ACC112 (cell line): ENCODE data around the gene KCNJ8.

Experiments used
- H2AFZ ChIP-seq: fragments of 200-600 bp; sonication (generic); one replicate; pipeline ENCODE4 v1.6.0; 2017; ENCODE audit warnings: antibody characterized with exemption, low read length; ENCODE audit not compliant: unreplicated experiment
- H3K27ac ChIP-seq: fragments of 200-600 bp; sonication (generic); 2 replicates; pipeline ENCODE4 v1.5.1; 2014; ENCODE audit warnings: low read depth, mild to moderate bottlenecking, antibody characterized with exemption, low read length, moderate library complexity
- H3K27me3 ChIP-seq: fragments of 200-600 bp; sonication (generic); 2 replicates; pipeline ENCODE4 v1.6.1; 2014; ENCODE audit warnings: mild to moderate bottlenecking, antibody characterized with exemption, low read length, moderate library complexity, mixed read lengths; ENCODE audit not compliant: insufficient read depth
- H3K36me3 ChIP-seq: fragments of 200-600 bp; sonication (generic); 2 replicates; pipeline ENCODE4 v1.6.1; 2016; ENCODE audit warnings: mild to moderate bottlenecking, antibody characterized with exemption, low read length, moderate library complexity, mixed read lengths; ENCODE audit not compliant: insufficient read depth
- H3K4me1 ChIP-seq: fragments of 200-600 bp; sonication (generic); one replicate; pipeline ENCODE4 v1.6.1; 2016; ENCODE audit warnings: low read length, mixed read lengths; ENCODE audit not compliant: insufficient read depth, unreplicated experiment, control insufficient read depth
- H3K4me3 ChIP-seq: fragments of 200-600 bp; sonication (generic); 2 replicates; pipeline ENCODE4 v1.5.1; 2014; ENCODE audit warnings: mild to moderate bottlenecking, low read depth, low read length
- H3K79me2 ChIP-seq: fragments of 200-600 bp; sonication (generic); one replicate; pipeline ENCODE4 v1.6.0; 2016; ENCODE audit warnings: low read length; ENCODE audit not compliant: control insufficient read depth, unreplicated experiment, insufficient read depth

Gene KCNJ8

GRCh38 chr12:21763531-21763930, 11.0 kb downstream of the KCNJ8 start:
- Histone ChIP-seq H3K27ac (no peak overlapping the region), H3K36me3 (peaks cover 6% of the 10 kb centered on the region; the same call in 1 of the 2 replicates), H2AFZ (no peak overlapping the region), H3K79me2 (no peaks in the 10 kb centered on the region), H3K4me1 (no peaks in the 10 kb centered on the region), H3K27me3 (no peaks in the 10 kb centered on the region), H3K4me3 (no peak overlapping the region)

DNA sequence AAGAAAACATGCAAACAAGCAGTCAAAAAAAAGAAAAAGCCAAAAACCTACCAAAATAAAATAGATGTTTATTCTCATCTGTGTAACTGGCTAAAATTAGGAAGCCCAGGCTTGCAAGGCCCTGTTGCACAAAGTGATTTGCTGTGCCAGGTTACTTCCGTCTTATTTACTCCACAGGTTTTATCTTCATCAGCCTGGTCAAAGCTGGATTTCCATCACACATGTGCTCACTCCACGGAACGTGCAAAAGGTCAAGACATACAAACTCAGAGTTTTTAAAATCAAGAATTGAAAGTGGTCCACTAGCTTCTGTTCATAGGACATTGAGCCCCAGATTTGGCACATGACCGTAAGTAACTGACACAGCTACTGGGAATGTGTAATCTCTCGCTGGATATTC, 14.8 kb downstream of the KCNJ8 start:
- H3K36me3 ChIP-seq = no peaks in the 10 kb centered on the region
- no peak overlapping the region for H3K27ac ChIP-seq

GRCh38 chr12:21757735-21758134, 16.8 kb downstream of the KCNJ8 start:
- Histone ChIP-seq H3K36me3 (no peaks in the 10 kb centered on the region), H3K4me3 (no peak overlapping the region), H3K79me2 (no peaks in the 10 kb centered on the region), H2AFZ (no peak overlapping the region), H3K27ac (no peak overlapping the region), H3K4me1 (no peaks in the 10 kb centered on the region), H3K27me3 (no peaks in the 10 kb centered on the region)

More for the DNA sequence above, 14.8 kb downstream of the KCNJ8 start:
- Histone ChIP-seq H2AFZ (no peak overlapping the region), H3K4me3 (no peak overlapping the region), H3K79me2 (no peaks in the 10 kb centered on the region), H3K27me3 (no peaks in the 10 kb centered on the region), H3K4me1 (no peaks in the 10 kb centered on the region)

DNA sequence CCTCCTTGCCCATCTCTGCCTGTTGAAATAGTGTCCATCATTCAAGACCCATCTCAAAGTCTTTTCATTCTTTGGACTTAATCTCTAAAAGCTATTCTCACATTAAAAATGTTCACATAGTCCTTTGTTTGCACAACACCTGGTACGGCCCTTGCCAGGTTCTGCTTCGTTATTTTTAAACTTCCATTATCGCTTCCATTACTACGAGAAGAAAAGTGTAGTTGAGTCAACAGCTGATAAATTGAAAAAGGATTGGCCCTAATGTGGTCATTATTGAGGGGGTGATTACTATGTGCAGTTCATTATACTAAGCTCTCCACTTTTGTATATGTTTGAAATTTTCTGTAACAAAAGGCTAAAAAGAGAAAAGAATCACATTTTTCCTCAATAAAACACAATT, 17.8 kb downstream of the KCNJ8 start:
- Histone ChIP-seq H3K79me2 (no peaks in the 10 kb centered on the region), H3K4me1 (peaks cover 4% of the 10 kb centered on the region), H2AFZ (no peak overlapping the region), H3K4me3 (no peak overlapping the region), H3K27me3 (no peaks in the 10 kb centered on the region), H3K27ac (no peak overlapping the region), H3K36me3 (no peaks in the 10 kb centered on the region)

GRCh38 chr12:21751517-21751916, 23.0 kb downstream of the KCNJ8 start:
- Histone ChIP-seq H3K4me1 (peaks cover 11% of the 10 kb centered on the region), H3K27me3 (no peaks in the 10 kb centered on the region), H3K36me3 (no peaks in the 10 kb centered on the region), H3K4me3 (peak overlapping the region; percentile 18; the same call in 1 of the 2 replicates), H3K79me2 (no peaks in the 10 kb centered on the region), H2AFZ (peak overlapping the region; percentile 23), H3K27ac (no peak overlapping the region)

DNA sequence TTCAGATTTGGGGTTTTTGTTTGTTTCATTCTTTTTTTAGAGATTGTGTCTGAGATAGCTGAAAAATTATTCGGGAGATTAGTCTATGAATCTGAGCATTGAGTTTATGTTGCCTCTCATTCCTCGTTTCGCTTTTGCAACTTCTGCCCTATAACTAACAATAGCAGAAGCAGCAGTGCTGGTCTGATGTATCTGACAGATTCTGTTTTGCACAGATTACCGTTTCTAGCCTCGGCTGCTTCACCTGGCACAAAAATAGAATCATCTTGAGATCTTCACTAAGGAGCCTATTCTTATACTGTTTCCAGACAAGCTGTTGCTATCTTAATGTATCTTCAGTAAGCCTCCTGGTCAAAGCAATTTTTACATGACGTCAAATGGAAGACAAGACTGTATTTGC, 29.2 kb downstream of the KCNJ8 start:
- Histone ChIP-seq H3K27me3 (no peaks in the 10 kb centered on the region), H3K79me2 (no peaks in the 10 kb centered on the region), H3K4me1 (no peaks in the 10 kb centered on the region), H3K4me3 (no peak overlapping the region), H2AFZ (no peak overlapping the region), H3K27ac (no peak overlapping the region), H3K36me3 (no peaks in the 10 kb centered on the region)

- H3K36me3 ChIP-seq = no peaks in the 10 kb centered on the region
- no peaks in the 10 kb centered on the region for H3K79me2 ChIP-seq
- no peaks in the 10 kb centered on the region for H3K27me3 ChIP-seq
Measured at GRCh38 chr12:21731144-21731543, 43.4 kb downstream of the KCNJ8 start.

DNA sequence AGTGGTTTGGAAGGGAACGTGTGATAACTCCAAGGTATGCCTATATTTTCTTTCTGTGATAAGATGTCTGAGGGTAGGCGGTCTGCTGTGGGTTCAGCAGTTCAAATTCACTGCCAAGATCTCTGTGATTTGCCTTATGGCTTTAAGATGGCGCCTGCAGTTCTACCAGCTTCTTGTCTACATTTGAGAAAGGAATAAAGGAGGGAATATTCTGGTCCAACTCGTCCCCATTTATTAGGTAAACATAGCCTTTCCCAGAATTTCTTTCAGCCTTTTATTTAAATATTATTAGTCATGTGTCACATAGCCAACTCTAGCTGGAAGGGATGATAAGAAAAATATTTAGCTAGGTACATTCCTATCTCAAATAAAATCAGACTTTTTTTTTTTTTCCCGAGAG, 48.8 kb downstream of the KCNJ8 start:
- H3K4me1 ChIP-seq = no peaks in the 10 kb centered on the region
- no peaks in the 10 kb centered on the region for H3K36me3 ChIP-seq
- no peak overlapping the region for H3K4me3 ChIP-seq
- no peak overlapping the region for H2AFZ ChIP-seq
- H3K27me3 ChIP-seq = no peaks in the 10 kb centered on the region
- no peaks in the 10 kb centered on the region for H3K79me2 ChIP-seq
- no peak overlapping the region for H3K27ac ChIP-seq

More at GRCh38 chr12:21731144-21731543, 43.4 kb downstream of the KCNJ8 start:
- Histone ChIP-seq H2AFZ (no peak overlapping the region), H3K4me3 (no peak overlapping the region), H3K27ac (no peak overlapping the region), H3K4me1 (no peaks in the 10 kb centered on the region)

DNA sequence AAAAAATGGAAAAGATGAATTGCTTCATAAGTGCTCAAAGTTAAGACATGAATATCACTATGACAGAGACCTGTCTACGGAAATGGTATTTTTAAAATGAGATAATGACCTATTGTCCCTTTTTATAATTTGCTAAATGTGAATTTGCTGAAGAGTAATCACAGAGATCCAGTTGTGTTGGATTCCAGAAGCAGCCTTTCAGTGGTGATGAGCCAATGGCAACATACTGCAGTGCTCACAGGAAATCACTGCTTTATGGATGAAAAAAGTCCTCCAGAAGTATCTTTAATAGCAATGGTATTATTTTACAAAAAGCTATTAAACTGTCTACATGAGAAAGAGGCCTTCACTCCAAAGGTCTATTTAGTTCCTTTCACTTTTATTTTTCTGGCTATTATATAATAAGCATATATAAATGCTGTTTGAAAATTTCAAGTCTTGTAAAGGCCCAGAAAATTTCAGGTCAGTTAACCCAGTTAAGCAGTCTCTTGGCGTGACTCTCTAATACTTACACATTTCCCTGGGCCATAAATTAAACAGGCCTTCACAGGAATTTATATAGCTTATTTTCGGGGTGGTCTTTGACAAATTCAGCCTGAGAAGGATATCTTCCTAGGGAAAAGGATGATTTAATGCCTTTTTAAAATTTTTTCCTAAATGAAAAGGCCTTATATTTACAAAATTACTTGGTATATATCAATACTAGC, 55.4 kb downstream of the KCNJ8 start:
- no peaks in the 10 kb centered on the region for H3K27me3 ChIP-seq
- H3K36me3 ChIP-seq = no peaks in the 10 kb centered on the region
- H3K79me2 ChIP-seq = no peaks in the 10 kb centered on the region
- H3K4me3 ChIP-seq = no peak overlapping the region
- H2AFZ ChIP-seq = no peak overlapping the region
- H3K4me1 ChIP-seq = no peaks in the 10 kb centered on the region
- H3K27ac ChIP-seq = no peak overlapping the region

DNA sequence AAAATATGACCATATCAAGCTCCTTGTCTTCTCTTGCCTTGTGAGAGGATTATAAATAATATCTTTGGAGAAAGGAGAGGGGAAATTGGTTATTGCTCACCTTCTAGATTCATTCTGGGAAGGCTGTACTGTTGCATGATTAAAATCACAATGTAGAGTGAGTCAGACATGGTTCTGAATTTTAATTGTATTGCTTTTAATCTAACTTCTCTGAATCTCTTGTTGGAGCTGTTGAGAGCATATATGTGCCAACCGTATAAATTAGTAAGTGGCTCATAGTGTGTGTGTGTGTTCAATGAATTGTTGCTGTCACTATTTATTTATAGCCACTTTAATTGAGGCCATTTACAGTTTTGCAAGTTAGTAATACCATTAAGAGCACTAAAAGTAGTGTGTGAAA, 56.1 kb downstream of the KCNJ8 start:
- H2AFZ ChIP-seq = no peak overlapping the region
- no peaks in the 10 kb centered on the region for H3K27me3 ChIP-seq
- no peaks in the 10 kb centered on the region for H3K36me3 ChIP-seq

GRCh38 chr12:21717767-21718166, 56.7 kb downstream of the KCNJ8 start:
- Histone ChIP-seq H2AFZ (no peak overlapping the region), H3K36me3 (no peaks in the 10 kb centered on the region), H3K79me2 (no peaks in the 10 kb centered on the region), H3K27me3 (no peaks in the 10 kb centered on the region), H3K27ac (no peak overlapping the region), H3K4me1 (no peaks in the 10 kb centered on the region), H3K4me3 (no peak overlapping the region)

More for the DNA sequence above, 56.1 kb downstream of the KCNJ8 start:
- no peaks in the 10 kb centered on the region for H3K4me1 ChIP-seq
- H3K4me3 ChIP-seq = no peak overlapping the region
- no peaks in the 10 kb centered on the region for H3K79me2 ChIP-seq
- no peak overlapping the region for H3K27ac ChIP-seq
